ENCODE results near the gene CRIP2. TPM values are rescaled to one million over a fixed set of nuclear protein-coding genes. Genes with fewer than 3 reads are reported as not detected.

Gene CRIP2
- total and polyA plus RNA-seq, 2 of the 13 experiments (the other 11 are each of a cell fraction or from before 2014, with no cell fraction given): 31.6 to 37.9 TPM

GRCh38 chr14:105475269-105476096 lies 862 bp downstream of the CRIP2 start (continued):
- TF ChIP-seq ZNF687 (CRISPR knock-in tag; IDR thresholded peaks at IDR 0.05) (peak; percentile 31; the same call in 1 of the 2 replicates), HNRNPLL (IDR thresholded peaks at IDR 0.05; ENCODE audit: low read depth, low read length, poor library complexity, severe bottlenecking) (peak; percentile 34), ZBTB46 (CRISPR knock-in tag; IDR thresholded peaks at IDR 0.05; ENCODE audit: borderline replicate concordance) (peak; percentile 72; the same call in 1 of the 2 replicates), SKI (IDR thresholded peaks at IDR 0.05; ENCODE audit: partially characterized antibody) (peak; percentile 51), FOXO4 (CRISPR knock-in tag; conservative IDR thresholded peaks at IDR 0.05) (0 out of 2 replicates have a peak, but pooled peaks have one; percentile 21), PAX8 (CRISPR knock-in tag; IDR thresholded peaks at IDR 0.05; ENCODE audit: borderline replicate concordance) (0 out of 2 replicates have a peak, but pooled peaks have one; percentile 46), HMGXB4 (CRISPR knock-in tag; IDR thresholded peaks at IDR 0.05; ENCODE audit: borderline replicate concordance in 1 of 2, low read depth in 1 of 2) (peak in 1 of 2 experiments; percentile 17; a peak in 1 of 4 replicates), ZNF589 (CRISPR knock-in tag; conservative IDR thresholded peaks at IDR 0.05) (no peak), DPF2 (CRISPR knock-in tag; IDR thresholded peaks at IDR 0.05; ENCODE audit: borderline replicate concordance, low read depth) (0 out of 2 replicates have a peak, but pooled peaks have one; percentile 52), ZGPAT (CRISPR knock-in tag; IDR thresholded peaks at IDR 0.05) (no peak; the same call in 1 of the 2 replicates), HINFP (CRISPR knock-in tag; IDR thresholded peaks at IDR 0.05; ENCODE audit: low read depth) (peak; percentile 43; the same call in 1 of the 2 replicates)

Measured in HepG2 (cell line).